ENCODE results near the gene SFI1. TPM values are rescaled to one million over a fixed set of nuclear protein-coding genes. Genes with fewer than 3 reads are reported as not detected.
"Not testable (repeated sequence)": the region's sequence is repeated elsewhere in the genome, so short reads cannot be mapped to it uniquely, and the experiment has no call there.

SFI1 gene
- total RNA-seq, 1 donor from 2014 or later: 19.8 TPM

DNA sequence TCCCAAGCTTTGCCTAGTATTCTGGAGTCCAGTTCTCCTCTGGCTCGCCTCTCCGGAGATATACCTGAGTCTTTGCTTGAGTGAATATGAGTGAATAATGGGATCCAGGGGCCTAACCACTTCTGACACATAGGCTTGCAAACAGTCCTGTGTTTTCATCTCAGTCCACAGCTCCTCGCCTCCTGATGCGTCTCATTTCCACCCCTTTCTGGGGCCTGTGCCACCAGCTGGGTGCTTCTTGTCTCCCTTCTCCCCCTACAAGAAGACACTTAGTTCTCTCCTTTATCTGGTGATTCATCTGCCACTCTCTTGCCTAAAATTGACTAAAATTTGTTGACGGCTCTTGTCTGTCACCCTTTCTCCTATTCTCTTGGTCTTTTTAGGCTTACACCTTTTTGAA is 44.6 kb downstream of the SFI1 start:
- no peak for DNase-seq (ENCODE audit: extremely low read depth, low read depth, low spot score)

- DNase-seq (ENCODE audit: extremely low read depth, low read depth, low spot score): no peak
These were observed 48.4 kb downstream of the SFI1 start for GRCh38 chr22:31544481-31545480.

DNA sequence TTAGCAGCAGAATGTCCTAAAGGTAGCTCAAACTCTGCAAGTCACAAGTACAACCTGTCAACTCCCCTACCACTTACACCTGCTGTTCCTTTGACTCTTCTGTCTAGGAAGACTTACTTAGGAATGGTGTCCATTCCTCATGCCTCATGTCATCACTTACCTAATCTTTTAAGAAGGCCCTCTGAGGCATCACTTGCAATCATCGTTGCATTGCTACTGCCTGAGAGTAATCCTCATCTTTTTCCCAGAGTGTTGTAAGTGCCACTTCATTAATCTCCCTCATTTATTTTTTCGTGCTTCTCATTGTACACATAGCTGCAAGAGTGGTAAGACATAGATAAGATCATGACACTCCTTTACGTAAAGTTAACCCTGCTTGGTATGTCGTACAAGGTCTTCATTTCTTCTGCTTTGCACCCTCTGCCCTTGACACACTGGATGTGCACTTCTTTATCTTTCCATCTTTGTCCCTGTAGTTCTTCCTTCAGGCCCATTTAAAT is 54.6 kb downstream of the SFI1 start:
- DNase-seq (ENCODE audit: extremely low read depth, low read depth, low spot score): no peak

- DNase-seq (ENCODE audit: extremely low read depth, low read depth, low spot score): no peak
These were observed 60.4 kb downstream of the SFI1 start for GRCh38 chr22:31556627-31557203.

GRCh38 chr22:31558546-31558945 is 62.2 kb downstream of the SFI1 start:
- not testable (repeated sequence) for DNase-seq (ENCODE audit: extremely low read depth, low read depth, low spot score)

DNA sequence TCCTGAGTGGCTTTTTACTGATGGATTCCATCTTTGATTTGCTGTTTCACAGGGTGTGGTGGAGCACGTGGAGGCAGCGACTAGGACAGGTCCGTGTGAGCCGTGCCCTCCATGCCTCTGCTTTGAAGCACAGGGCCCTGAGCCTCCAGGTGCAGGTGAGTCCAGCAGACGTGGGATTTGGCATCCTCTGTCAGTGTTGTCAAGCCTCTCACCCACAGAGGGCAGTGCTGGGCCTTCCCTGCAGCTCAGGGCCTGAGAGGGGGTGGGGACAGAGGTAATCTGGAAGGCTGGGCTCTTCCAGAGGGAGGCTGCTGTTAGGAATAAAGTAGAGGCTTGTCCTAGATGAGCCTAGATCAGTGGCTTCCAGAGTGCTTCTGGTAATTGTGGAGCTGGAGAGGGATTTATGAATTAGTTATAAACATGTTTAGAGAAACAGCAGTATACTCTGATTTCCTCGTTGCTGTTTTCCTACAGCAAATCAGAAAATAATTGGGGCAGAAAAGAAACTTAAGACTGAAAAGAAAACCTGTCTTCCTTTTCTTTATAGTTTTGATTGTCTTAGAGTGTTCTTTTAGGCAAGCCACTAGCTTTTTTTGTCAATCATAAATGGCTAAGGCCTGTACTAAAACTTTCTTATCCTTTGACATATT is 65.0 kb downstream of the SFI1 start:
- no peak for DNase-seq (ENCODE audit: extremely low read depth, low read depth, low spot score)

DNA sequence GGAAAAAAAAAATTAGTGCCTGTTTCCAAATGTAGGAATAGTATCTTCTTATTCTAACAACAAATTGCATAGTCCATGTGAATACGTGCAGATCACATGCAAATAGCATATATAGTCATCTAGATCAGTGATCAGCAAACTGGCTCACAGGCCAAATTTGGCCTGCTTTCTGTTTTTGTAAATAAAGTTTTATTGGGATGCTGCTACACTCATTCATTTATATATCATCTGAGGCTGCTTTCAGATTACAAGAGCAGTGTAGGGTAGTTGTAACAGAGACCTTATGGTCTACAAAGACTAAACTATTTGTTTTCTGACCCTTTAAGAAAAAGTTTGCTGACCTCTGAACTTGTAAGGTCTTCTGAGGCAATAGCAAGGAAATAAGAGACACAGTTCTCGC is 65.6 kb downstream of the SFI1 start:
- DNase-seq (ENCODE audit: extremely low read depth, low read depth, low spot score): no peak

GRCh38 chr22:31566484-31566883 is 70.1 kb downstream of the SFI1 start:
- DNase-seq (ENCODE audit: extremely low read depth, low read depth, low spot score): no peak

GRCh38 chr22:31567196-31567595 is 70.9 kb downstream of the SFI1 start:
- DNase-seq (ENCODE audit: extremely low read depth, low read depth, low spot score): no peak

DNA sequence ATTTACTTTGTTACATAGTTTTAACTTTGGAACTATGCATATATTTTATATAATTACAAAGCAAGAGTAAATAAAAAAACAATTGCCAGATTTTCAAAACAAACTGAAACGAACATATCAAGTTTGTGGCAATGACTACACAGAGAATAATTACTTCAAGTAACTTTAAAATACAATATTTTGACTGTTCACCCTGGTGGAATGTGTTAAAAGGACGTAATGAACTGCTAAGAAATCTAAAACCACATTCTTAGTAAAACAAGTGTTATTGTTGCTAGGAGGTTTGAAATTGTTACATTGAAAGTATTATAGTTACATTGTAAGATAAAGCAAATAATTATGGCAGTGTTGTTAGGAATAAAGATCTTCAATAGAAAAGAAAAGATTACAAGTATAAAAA is 71.4 kb downstream of the SFI1 start:
- no peak for DNase-seq (ENCODE audit: extremely low read depth, low read depth, low spot score)

DNA sequence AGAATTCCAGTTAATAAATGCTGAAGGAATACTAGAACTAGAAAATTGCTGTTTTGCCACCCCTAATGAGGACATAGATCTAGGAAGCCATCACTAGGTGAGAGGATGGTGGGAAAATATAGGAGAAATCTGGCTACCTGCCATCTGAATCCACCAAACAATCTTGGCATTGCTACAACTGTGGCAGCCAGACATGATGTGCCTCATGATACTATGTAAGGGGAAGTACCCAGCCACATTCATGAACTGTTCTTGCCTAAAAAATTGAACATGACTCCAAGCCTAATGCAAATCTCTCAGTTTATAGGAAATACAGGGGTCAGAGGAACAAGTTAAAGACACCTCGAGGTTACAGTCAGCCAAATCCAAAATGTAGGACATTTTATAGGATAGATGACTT is 72.8 kb downstream of the SFI1 start:
- DNase-seq (ENCODE audit: extremely low read depth, low read depth, low spot score): no peak

DNA sequence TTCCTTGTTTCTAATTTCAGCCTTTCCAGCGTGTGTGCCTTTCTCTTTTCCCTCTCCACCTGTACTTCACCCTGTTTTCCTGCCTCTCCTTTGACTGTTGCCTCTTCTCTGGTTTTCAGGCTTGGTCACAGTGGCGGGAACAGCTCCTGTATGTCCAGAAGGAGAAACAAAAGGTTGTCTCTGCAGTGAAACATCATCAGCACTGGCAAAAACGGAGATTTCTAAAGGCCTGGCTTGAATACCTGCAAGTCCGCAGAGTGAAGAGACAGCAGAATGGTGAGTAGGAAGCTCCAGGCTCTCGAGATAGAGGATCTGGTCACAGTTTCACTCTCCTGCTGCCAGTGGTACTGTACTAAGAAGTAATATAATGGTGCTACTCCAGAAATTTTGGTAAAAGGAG is 76.6 kb downstream of the SFI1 start:
- no peak for DNase-seq (ENCODE audit: extremely low read depth, low read depth, low spot score)

GRCh38 chr22:31574055-31574670 is 77.8 kb downstream of the SFI1 start:
- DNase-seq (ENCODE audit: extremely low read depth, low read depth, low spot score): no peak

DNA sequence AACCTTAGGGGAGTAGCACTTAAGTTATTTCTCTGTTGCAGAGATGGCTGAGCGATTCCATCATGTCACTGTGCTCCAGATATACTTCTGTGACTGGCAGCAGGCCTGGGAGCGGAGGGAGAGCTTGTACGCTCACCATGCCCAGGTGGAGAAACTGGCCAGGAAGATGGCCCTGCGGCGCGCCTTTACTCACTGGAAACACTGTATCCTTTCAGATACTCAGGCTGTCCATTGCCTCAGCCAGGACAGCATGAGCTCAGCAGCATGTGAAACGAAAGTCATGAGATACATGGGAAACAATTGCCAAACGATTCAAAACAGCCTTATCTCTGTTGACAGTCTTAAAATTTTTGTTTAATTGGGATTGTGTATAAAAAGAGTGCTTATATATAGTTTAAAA is 78.9 kb downstream of the SFI1 start:
- no peak for DNase-seq (ENCODE audit: extremely low read depth, low read depth, low spot score)

- no peak for DNase-seq (ENCODE audit: extremely low read depth, low read depth, low spot score)
These were observed 81.4 kb downstream of the SFI1 start for GRCh38 chr22:31577711-31578110.

- no peak for DNase-seq (ENCODE audit: extremely low read depth, low read depth, low spot score)
These were observed 81.8 kb downstream of the SFI1 start for GRCh38 chr22:31578171-31578570.

DNA sequence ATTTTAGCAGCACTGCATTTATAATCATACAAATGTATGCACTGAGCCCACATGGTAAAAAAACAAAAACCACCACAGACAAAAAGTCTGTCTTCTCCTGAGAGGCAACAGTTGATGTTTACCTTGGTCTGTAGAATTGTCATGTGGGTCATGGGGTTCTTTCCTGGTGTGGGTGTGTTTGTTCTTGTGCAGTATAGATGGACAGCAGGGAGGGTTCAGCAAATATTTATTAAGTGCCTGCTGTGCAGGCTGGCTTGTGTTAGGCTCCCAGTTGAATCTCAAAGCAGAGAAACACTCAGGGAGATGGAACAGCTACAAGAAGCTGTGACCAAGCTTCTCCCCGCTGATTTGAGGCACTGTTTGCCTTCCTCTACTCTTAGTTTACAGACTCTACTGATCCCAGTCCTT is 83.5 kb downstream of the SFI1 start:
- no peak for DNase-seq (ENCODE audit: extremely low read depth, low read depth, low spot score)

GRCh38 chr22:31583861-31584485 is 87.6 kb downstream of the SFI1 start:
- no peak for DNase-seq (ENCODE audit: extremely low read depth, low read depth, low spot score)

GRCh38 chr22:31584804-31585160 is 88.4 kb downstream of the SFI1 start:
- no peak for DNase-seq (ENCODE audit: extremely low read depth, low read depth, low spot score)

GRCh38 chr22:31585161-31585859 is 89.0 kb downstream of the SFI1 start:
- DNase-seq (ENCODE audit: extremely low read depth, low read depth, low spot score): no peak

All from glomerular endothelial cell (primary cell).